NCI-H2081 treated with DMSO at 0.1 percent for 48 hours (cell line): Measurements from ENCODE around the gene MYBPC1.
"Not testable (repeated sequence)": the region's sequence is repeated elsewhere in the genome, so short reads cannot be mapped to it uniquely, and the experiment has no call there.

Source experiments
- DNase-seq: peaks from one replicate; lab custom pipeline; 2025; lab: John Stamatoyannopoulos, UW

Gene MYBPC1

DNA sequence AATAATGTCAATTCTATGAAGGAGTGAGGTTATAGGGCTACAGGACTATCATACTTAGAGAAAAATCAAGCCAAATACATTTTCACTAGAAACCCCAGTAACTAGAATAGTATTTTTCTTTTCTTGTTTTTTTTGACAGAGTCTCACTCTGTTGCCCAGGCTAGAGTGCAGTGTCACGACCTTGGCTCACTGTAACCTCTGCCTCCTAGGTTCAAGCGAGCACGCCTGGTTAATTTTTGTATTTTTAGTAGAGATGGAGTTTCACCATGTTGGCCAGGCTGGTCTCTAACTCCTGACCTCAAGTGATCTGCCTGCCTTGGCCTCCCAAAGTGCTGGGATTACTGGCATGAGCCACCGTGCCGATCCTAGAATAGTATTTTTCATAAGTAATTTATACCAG lies 139.7 kb downstream of the MYBPC1 start:
- not testable (repeated sequence) for DNase-seq
